HG03095 (cell line): ENCODE results near the gene MCF2L2.
"Not testable (repeated sequence)": the region's sequence is repeated elsewhere in the genome, so short reads cannot be mapped to it uniquely, and the experiment has no call there.

ENCODE experiments used
- ATAC-seq: cut with Tn5 transposase; IDR thresholded peaks from one replicate; pipeline ENCODE4 v1.9.1; 2021; ENCODE audit warnings: moderate library complexity; ENCODE audit not compliant: unreplicated experiment

The MCF2L2 gene

DNA sequence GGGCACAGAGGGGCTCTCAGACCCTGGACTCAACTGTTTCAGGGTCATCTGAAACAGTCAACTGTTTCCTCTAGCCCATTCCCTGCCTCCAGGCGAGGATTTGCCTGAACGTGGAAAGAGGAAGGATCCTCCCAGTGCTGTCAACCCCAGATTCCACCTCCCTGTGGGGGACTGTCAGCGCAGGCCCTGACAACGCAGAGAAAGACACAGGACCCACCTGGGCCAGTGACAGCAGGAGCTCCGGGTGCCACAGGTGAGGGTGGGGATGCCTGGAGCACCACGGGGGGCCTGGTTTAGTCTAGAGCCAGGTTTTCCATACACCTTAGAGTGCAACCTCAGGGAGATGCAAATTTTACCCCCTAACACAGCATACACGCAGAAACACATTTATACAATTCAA, 246.3 kb downstream of the MCF2L2 start:
- ATAC-seq: no peak

DNA sequence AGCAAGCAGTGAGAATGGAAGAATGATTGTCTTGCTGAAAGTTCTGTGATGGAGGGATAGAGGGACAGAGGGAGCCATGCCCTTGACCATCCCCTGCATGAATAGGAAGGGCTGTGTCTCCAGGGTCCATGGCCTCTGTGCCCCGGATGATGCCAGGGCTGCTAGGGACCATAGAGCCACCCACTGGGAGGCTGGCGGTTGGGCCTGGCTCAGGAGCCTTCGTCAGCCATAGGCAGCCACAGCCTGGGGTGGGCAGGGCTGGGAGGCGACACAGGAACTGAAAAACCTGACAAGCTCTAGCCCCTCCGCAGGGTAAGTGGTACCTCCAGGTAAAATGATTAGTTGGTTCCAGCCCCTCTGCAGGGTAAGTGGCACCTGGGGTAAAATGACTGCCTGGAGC, 246.8 kb downstream of the MCF2L2 start:
- no peak for ATAC-seq

DNA sequence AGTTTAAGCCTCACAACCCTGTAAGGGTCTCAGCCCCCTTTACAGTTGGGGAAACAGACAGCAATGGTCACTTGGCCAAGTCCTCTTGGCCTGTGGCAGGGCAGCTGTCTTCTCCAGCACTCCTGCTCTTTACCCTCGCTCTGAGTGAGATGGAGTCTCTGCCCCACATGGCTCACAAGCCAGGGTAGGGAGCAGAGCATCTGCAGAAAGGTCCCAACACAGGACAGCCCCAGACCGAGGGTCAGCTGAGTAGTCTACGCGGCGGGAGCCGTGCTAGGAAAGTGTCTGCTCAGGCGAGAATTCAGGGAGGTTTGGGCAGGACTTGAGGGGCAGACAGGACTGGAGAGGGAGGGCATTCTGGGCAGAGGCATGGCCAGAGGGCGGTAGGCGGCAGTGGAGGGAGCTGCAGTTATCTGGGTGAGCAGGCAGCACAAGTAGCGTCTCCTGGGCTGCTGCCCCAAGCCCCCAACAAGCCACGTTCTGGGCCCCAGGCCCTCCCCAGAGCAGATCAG, 247.6 kb downstream of the MCF2L2 start:
- ATAC-seq: no peak

DNA sequence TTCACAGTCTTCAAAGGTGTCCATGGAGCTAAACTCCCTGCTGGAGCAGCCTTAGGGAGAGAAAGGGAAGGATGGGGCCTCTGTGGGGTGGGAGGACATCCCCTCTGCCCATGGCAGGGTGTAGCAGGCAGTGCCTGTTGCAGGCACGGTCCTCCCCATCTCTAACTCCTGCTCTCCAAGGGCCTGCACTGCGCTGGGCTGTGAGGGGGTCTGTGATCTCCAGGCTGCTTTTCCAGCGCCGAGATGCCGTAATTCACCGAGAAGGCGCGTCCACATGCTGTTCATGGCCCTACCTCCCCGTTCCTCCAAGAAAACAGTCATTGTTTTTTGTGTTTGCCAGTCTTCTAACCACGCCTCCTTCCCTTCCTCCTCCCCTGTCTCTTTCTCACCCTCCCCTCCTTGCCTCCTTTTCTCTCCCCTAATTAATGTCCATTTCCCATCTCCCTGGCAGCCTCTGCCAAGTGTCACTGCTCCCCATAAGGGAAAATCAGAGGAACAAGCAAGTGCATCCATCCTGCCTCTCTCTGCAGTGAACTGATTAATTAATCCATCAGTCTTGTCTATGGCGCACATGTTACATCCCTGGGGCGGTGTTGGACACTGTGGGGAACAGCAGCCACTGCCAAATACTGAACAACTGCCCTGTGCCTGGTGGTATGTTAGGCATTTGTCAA, 248.2 kb downstream of the MCF2L2 start:
- no peak for ATAC-seq

DNA sequence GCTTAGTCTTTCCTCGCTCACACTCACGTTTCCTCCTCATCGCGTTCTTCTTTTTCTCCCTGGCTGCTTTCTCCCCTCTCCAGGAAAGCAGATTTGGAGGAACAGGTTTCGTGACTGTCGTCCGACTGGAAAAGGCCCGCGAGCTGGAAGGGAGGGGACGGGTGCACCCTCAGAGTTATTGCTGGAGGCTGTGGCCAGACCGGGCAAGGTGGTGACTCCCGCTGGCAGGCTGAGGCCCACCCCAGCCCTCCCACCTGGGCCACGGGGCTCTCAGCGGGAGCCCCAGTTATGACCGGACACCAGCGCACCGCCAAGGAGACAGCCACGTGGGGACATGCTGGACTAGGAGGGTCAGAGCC, 248.9 kb downstream of the MCF2L2 start:
- peak; percentile 9 for ATAC-seq

DNA sequence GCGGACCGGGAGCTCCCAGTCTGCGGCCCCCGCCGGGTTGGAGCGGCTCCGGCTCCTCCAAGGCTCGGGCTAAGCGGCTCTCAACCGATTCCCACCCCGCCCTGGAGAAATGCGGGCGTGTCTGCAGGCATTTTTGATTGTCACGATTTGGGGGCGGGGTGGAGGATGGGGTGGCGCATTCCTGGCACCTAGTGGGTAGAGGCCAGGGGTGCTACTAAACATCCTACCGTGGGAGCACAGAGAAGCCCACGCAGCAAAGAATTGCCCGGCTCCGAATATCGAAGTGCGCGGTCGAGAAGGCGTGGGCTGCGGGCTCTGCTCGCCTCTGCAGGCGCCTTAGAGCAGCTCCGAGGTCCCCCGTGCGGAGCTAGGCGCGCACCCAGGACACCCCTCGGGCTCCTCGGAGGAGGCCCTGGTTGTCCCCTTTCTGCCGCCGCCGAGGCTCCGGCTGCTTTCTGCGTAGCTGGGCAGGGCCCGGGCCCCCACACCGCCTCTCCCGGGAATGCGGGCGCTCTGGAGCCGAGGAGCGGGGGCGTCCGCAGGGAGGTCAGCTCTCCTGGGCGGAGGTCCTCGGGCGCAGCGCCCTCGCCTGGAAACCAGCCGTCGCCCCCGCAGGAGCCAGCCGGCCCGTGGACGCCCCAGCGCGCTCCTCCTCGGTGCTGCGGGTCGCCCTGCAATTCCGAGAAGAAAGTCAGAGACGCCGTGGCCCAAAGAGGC, 249.4 kb downstream of the MCF2L2 start:
- peak; percentile 56 for ATAC-seq

DNA sequence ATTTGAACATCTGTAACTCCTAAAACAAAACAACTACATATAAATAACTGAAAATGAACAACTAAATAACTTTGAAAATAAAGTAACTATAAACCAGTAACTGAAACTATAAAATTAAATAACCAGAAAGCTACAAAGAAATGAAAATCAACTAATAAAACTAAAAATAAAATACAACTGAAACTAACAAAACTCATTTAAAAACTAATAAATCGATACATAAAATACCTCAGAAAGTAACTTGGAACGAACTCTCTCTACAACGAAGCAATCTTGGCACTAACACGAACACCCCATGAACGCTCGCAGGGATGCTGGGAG, 249.9 kb downstream of the MCF2L2 start:
- no peak for ATAC-seq

DNA sequence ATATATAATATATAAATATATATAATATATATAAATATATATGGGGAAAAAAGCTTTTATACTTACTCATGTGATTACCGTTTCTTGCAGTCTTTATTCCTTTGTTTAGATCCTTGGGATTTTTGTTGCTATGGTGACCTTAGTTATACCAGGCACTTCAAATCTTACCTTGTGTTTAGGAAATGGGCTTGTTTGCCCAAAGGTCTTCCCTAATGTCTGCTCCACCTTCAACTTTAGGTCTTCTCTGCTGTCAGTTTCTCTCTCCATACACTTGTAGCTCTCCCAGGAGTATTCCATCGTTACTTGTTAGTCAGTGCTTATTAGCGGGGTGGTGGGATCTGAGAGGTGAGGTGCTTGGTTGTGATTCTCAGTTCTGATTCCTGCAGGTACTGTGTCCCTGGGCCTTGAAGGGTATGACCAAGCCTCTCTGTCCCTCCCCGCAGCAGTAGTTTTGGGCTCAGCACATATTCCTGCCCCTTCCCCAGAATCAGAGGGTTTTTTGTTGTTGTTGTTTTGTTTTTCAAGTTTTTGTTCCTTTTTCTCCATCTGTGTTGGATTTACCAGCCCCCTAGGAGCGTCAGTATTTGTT, 256.3 kb downstream of the MCF2L2 start:
- ATAC-seq: no peak

DNA sequence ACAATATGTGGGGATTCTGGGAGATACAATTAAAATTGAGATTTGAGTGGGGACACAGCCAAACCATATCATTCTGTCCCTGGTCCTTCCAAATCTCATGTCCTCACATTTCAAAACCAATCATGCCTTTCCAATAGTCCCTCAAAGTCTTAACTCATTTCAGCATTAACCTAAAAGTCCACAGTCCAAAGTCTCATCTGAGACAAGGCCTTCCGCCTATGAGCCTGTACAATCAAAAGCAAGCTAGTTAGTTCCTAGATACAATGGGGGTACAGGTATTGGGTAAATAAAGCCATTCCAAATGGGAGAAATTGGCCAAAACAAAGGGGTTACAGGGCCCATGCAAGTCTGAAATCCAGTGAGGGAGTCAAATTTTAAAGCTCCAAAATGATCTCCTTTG, 260.4 kb downstream of the MCF2L2 start:
- ATAC-seq: not testable (repeated sequence)

DNA sequence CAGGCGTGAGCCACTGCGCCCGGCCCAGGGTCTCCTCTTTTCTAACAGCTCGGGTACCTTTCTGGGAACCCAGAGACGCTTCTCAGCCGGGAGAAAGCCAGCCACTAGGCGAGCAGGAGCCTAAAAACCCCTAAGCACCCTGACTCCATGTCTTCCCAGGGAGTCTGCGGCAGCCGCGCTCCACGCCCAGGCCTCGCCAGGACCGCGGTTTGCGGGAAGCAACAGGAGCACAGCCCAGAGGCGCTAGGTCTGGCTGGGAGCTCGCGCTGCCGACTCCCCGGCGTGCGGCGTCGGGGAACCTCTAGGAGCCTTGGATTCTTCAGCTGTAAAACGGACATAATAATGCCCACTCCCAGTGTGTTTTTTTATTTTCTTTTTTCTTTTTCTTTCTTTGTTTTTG, 264.9 kb downstream of the MCF2L2 start:
- no peak for ATAC-seq

DNA sequence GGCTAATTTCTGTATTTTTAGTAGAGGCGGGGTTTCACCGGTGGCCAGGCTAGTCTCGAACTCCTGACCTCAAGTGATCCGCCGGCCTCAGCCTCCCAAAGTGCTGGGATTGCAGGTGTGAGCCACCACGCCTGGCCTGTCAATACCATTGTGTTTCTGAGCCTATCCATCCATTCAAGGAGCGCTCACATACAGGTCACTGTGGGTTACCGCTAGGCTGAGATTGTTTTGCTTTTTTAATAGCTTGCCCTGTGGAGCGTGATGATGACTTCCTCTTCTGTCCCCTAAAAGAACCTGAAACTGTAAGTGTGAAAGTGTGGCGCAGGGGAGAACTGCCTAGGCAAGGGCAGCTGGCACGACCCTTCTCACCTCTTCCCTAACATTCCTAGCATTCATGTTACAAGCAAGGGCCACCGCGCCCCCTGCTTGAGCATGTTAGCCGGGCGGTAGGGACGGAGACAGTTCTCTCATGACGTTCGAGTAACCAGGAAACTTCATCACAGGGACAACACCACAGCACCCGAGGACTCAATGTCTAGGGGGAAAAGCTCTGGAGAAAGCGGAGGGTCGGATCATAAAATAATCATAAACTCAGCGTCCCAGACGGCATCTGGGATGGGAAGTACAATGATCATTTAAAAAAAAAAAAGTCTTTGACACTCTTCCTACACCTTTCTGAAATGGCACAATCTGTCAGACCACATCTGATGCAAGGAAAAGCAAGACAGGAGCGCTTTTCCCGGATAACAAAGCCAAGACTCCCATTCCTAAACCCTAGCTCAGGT, 266.7 kb downstream of the MCF2L2 start:
- ATAC-seq: peak; percentile 65

DNA sequence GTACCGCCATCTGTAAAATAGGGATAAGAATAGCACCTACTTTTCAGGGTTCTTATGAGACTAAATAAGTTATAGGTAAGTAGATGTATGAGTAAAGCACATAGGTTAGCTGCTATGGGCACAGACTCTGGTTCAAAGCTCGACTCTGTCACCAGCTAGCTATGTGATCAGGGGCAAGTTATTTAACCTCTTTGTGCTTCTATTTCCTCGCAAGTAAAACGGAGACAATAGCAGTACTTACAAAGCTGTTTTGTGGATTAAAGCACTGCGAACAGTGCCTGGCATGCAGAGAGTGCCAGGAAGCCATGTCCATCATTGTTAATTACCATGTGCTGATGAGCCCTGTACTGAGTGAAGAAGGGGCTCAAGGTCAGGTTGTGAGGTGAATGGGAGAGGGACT, 267.8 kb downstream of the MCF2L2 start:
- ATAC-seq: no peak

DNA sequence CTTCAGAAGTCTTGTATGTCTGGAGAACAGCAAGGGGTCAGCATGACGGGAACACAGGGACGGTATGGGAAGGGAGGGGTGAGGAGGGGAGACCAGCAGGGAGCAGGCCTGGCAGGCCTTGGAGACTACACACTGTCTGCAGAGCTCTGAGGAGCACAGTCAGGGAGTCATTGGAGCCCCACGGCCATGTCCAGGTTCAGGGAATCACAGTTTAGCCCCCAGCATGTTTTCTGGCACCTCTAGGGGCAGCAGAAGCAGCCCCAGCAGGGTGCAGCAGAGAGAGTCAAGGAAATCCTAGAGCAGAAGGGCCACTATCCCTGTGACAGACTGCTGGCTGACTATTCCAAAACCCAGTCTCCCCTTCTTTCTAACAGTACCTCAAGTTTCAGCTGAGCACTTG, 269.1 kb downstream of the MCF2L2 start:
- ATAC-seq: no peak

DNA sequence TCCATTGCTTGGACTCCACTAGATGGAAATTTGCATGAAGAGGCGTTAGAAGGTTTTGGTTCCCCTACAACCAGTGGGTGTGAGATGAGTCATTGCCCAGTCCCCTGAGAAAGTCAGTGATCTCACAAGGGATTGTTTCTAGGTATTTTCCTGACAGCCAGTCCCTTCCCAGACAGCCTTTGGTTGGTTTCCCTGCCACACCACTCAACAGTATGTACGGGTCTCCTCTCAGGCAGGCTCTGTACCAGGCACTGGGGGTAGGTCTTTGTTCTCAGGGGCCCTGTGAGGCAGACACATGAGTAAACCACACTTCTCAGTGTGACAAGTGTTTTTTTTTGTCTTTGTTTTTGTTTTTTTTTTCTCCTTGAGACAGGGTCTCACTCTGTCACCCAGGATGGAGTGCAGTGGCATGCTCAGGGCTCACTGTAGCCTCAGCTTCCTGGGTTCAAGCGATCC, 269.8 kb downstream of the MCF2L2 start:
- ATAC-seq: peak; percentile 69

DNA sequence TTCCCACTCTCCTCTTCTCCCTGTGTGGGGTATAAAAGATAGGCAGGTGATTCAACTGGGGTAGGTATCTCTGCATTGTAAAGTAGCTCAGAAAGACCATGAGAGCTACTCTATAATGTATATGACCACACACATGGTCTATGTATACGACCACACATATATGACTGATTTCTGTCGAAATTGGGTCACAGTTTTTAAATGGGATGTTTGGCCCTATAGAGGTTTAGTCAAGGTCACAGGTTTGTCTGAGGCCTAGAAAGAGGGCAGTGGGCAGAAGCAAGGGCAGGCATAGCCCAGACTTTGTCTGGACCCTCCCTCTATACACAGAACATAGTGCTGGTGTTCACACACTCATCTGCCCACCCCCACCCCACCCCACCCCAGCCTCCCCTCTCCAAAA, 270.3 kb downstream of the MCF2L2 start:
- ATAC-seq: peak; percentile 15

DNA sequence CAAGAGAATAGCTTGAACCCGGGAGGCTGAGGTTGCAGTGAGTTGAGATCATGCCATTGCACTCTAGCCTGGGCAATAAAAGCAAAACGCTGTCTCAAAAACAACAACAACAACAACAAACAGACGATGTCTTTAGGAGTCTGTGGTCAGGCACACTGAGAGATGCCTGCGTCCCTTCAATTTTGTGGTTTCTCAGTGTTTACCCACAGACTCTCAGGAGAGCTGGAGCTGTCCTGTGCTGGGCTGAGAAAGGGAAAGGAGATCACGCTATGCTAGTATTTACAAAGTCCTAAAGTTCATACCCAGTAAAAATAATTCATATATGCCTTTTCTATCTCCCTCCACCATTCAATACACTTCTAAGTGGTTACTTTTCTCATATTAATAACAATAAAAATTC, 272.2 kb downstream of the MCF2L2 start:
- ATAC-seq: no peak

DNA sequence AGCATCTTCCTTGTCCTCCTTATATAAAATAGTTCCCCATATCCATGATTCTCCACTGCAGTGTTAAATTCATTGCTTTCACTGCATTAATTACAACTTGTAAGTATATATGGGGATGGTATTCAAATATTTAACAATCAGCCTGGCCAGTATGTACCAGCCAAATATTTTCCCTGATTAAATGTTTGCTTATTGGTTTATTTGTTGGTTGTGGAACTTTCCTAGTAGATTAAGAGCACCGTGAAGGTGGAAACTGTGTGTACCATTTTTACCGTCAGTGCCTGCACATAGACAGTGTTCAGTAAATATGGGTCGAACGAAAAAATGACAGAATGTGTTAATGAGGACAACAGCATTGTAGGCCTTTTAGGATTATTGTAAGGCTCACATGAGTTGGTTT, 272.9 kb downstream of the MCF2L2 start:
- no peak for ATAC-seq

DNA sequence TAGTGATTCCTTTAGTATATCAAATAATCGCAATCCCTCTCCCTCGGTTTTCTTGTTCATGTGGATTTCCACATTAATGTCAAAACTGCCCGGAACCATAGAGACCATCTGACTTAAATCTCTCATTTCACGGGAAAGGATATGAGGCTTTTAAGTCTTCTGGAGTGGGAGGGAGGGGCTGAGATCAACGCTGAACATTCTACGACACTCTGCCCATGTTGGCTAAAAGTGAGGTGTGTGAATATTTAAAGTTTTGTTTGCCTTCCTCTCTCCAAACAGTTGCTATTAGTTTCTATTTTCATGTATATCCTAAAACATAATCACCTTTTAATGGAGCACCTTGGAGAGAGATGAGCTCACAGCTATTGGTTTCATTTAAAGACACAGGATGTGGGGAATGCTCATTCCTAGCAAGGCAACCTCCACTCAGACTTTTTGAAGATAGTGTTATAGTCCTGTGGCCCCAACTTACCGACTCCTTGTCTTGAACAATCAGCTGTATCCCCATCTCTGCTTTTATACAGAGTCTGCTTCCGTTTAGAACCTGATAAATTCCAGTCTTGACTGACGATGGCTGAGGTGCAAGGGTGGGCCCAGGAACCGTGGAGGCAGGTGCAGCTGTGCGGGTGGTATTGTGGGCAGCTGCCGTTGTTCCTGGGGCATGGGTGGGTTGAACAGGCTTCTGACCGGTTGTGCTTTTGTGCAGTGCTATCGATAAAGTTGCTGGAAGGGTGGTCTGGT, 275.0 kb downstream of the MCF2L2 start:
- no peak for ATAC-seq

DNA sequence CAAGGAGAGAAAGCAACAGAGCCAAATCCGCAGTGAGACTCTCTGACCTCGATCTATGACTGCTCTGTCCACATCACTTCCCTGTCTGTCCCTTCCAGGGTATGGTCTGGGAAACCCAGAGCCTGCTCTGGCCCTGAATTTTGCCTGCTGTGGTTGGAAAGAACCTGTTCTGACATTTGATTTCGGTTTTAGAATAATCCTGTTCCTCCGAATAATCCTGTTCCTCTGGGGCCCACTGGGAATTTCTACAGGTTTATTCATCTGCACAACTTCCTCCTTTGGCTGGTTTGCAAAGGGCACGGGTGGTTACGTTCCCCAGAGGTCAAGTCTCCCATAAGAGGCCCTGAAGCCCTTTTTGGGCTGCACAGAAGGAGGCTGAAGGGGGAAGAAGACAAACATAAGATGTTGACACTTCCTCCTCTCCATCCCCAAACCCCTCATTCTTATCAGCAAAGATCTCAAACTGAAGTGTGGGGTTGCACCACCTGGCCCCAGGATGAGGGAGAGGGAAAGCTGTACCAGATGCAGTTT, 276.5 kb downstream of the MCF2L2 start:
- no peak for ATAC-seq

DNA sequence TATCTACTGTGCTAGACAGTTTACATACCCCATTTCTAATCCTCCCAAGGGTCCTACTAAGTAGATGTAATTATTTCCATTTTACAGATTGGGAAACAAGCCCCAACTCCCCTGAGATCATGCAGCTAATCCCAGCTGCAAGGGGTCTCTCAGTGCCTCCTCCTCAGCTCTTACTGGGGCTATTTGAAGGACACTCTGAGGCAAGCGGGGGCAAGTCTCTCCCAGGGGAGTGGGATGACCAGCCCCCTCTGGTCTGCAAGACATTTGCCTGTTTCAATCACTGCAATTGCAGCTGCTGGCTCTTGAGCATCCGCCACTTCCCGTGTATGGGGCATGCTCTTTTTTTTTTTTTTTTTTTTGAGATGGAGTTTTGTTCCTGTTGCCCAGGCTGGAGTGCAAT, 277.3 kb downstream of the MCF2L2 start:
- ATAC-seq: no peak
